Muscle layer of colon (tissue), 2 donors: ENCODE measurements around the gene AFF3.
"Not testable (repeated sequence)": the region's sequence is repeated elsewhere in the genome, so short reads cannot be mapped to it uniquely, and the experiment has no call there.

Experiments
- H3K27ac ChIP-seq: one replicate; pipeline ENCODE4 v1.7.0; 2013; ENCODE audit warnings: low read depth, mild to moderate bottlenecking, low read length, moderate library complexity
- H3K27me3 ChIP-seq, 2 donors: one replicate each; pipeline ENCODE4 v1.7.0; 2013; ENCODE audit warnings: low read length in 2 of 2, mild to moderate bottlenecking in 2 of 2; ENCODE audit not compliant: insufficient read depth in 2 of 2, control insufficient read depth in 1 of 2
- H3K36me3 ChIP-seq: one replicate; pipeline ENCODE4 v1.7.0; 2013; ENCODE audit warnings: mild to moderate bottlenecking, low read length; ENCODE audit not compliant: insufficient read depth
- H3K4me1 ChIP-seq: one replicate; pipeline ENCODE4 v1.7.0; 2013; ENCODE audit warnings: mild to moderate bottlenecking, low read length; ENCODE audit not compliant: insufficient read depth
- H3K4me3 ChIP-seq, 2 donors: one replicate each; pipeline ENCODE4 v1.7.0; 2013; ENCODE audit warnings: low read length in 2 of 2, low read depth in 1 of 2, mild to moderate bottlenecking in 1 of 2, moderate library complexity in 1 of 2
- H3K9ac ChIP-seq: one replicate; pipeline ENCODE4 v1.7.0; 2013; ENCODE audit warnings: low read length
- H3K9me3 ChIP-seq: one replicate; pipeline ENCODE4 v1.7.0; 2013; ENCODE audit warnings: mild to moderate bottlenecking, low read length
- donor health status: abdominal sarcoma.
- donor health status: Adenocarcinoma of cecum.

The AFF3 gene

DNA sequence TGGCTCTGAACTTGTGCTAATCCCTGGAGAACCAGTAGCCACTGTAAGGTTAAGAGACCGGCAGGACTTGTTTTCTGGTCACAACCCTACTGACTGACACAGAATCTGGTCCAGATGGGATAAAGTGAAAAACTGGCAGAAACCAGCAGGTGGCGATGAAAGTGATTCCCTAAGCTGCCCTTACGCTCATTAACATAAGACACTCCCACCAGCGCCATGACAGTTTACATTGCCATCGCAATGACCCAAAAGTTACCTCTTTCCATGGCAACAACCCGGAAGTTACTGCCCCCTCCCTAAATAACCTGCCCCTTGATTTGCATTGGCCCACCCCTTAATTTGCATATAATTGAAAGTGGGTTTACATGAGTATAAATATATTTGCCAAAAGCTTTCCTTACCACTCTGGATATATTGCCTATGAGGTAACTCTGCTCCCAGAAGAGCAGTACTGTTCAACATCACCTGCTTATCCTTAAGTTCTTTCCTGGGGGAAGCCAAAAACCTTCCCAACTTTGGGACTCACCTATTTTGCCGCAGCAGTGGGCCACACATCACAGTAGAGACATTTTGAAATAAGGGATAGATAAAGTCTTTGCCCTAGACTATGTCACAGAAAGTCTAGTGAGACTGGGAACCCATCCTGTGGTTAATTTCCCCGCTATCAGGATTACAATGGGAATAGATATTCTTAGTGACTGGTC is 35.8 kb upstream of the AFF3 start:
- Histone ChIP-seq H3K4me1 (no peaks in the 10 kb centered on the region), H3K27ac (no peak overlapping the region), H3K9ac (no peak overlapping the region), H3K4me3 (no peak overlapping the region), H3K9me3 (no peaks in the 10 kb centered on the region), H3K36me3 (no peaks in the 10 kb centered on the region), H3K27me3 (no peaks in the 10 kb centered on the region)

DNA sequence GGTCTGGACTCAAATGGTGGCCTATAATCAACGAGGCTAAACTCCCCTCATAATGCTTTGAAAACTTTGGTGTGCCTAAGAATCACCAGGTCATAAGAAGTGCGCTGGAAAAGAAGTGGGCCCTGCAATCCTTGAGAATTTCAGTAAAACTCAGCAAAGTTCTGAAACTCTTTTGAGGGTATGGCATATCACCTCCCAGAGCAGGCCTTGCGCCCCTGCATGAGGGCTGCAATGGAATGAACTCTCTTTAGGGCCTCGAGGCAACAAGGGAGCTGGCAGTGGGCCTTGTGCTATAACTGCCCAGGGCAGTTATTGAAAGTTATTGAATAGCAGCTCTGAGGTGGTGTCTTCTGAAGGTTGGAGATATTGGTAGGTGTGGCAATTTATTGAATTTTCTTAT is 34.5 kb upstream of the AFF3 start:
- H3K27me3 ChIP-seq: no peaks in the 10 kb centered on the region
- H3K9me3 ChIP-seq: no peaks in the 10 kb centered on the region
- H3K27ac ChIP-seq: no peak overlapping the region
- H3K4me3 ChIP-seq: no peak overlapping the region
- H3K36me3 ChIP-seq: no peaks in the 10 kb centered on the region
- H3K9ac ChIP-seq: no peak overlapping the region
- no peaks in the 10 kb centered on the region for H3K4me1 ChIP-seq

DNA sequence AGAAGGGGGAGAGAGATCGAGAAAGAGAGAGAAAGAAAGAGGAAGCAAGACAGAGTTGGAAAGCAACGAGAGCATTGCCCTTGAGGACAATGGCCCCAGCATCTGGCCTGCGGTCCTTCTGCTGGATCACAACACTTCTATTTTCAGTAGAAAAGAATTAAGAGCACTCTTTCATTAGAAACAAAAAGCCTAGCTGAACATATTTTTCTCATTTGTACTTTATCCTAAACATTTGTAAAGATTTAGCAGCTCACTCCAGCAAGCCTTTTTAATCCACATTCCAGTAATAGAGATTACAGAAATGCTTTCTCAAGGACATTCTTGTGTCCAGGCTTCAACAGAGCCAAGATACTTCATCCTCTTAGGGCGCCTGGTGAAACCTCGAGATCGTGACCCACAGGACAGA is 31.6 kb upstream of the AFF3 start:
- no peaks in the 10 kb centered on the region for H3K27me3 ChIP-seq
- no peaks in the 10 kb centered on the region for H3K36me3 ChIP-seq
- no peak overlapping the region for H3K9ac ChIP-seq
- no peaks in the 10 kb centered on the region for H3K4me1 ChIP-seq
- H3K27ac ChIP-seq: no peak overlapping the region
- H3K4me3 ChIP-seq: no peak overlapping the region
- no peaks in the 10 kb centered on the region for H3K9me3 ChIP-seq

DNA sequence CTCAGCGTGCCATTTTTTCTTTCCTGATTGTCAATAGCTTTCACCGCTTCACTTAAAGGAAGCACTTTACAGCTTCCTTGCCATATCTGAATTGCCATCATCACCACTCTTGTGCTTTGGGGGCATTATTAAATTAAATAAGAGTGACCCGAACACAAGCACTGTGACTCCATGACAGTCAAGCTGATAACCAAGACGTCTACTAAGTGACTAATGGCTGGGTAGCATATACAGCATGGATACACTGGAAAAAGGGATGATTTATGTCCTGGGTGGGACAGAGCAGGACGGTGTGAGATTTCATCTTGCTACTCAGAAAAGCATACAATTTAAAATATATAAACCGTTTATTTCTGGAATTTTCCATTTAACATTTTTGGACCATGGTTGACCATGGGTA is 24.3 kb upstream of the AFF3 start:
- H3K9ac ChIP-seq: no peak overlapping the region
- no peaks in the 10 kb centered on the region for H3K36me3 ChIP-seq
- no peak overlapping the region for H3K4me3 ChIP-seq
- no peaks in the 10 kb centered on the region for H3K27me3 ChIP-seq
- H3K27ac ChIP-seq: no peak overlapping the region
- H3K9me3 ChIP-seq: no peaks in the 10 kb centered on the region
- H3K4me1 ChIP-seq: no peaks in the 10 kb centered on the region

DNA sequence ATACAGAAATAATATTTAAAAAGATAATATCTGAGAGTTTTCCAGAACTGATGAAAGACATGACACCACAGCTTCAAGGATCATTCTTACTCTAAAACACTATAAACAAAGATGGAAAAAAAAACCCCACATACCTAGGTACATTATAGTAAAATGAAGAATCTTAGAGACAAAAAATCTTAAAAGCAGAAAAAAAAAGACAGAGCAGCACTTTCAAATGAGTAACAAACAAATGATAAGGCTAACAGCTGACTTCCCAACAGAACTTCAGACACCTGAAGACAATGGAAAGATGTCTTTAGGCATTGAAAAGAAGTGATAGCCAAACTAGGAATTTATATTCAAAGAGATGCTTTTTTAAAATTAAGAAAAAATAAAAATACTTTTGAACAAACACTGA is 21.2 kb upstream of the AFF3 start:
- no peaks in the 10 kb centered on the region for H3K9me3 ChIP-seq
- no peak overlapping the region for H3K9ac ChIP-seq
- no peaks in the 10 kb centered on the region for H3K27me3 ChIP-seq
- H3K36me3 ChIP-seq: no peaks in the 10 kb centered on the region
- no peak overlapping the region for H3K4me3 ChIP-seq
- H3K27ac ChIP-seq: no peak overlapping the region
- no peaks in the 10 kb centered on the region for H3K4me1 ChIP-seq

DNA sequence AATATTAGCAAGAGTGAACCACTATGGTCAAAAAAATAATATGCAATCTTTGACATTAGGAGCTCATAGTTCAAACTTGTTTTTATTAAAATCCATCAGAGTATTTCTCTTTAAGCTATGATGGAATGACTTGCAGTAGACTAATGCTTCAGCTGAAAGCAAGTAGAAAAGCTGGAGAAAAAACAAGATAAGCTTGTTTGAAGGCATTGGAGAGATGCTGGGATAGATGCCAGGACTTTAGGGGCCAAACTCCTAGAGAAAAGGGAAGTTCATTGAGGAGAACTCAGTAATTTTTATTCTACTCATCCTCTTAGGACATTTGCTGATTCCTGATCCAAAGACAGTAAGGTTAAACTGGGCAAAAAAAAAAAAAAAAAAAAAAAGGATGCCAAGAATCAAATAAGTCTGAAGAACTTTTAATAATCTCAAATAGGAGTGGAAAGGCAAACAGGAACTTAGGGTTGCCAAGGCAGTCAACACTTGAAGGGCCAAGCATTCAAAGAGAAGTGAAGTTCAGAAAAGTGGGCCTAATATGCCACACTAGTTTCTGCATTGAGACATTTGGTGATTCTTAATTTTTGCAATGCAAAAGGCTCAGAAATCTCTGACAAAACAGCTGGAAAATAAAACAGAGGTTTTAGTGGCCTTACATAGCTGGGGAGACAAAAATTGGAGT is 19.7 kb upstream of the AFF3 start:
- no peaks in the 10 kb centered on the region for H3K4me1 ChIP-seq
- H3K27ac ChIP-seq: no peak overlapping the region
- no peak overlapping the region for H3K9ac ChIP-seq
- H3K36me3 ChIP-seq: no peaks in the 10 kb centered on the region
- no peaks in the 10 kb centered on the region for H3K9me3 ChIP-seq
- H3K27me3 ChIP-seq: no peaks in the 10 kb centered on the region
- H3K4me3 ChIP-seq: no peak overlapping the region

DNA sequence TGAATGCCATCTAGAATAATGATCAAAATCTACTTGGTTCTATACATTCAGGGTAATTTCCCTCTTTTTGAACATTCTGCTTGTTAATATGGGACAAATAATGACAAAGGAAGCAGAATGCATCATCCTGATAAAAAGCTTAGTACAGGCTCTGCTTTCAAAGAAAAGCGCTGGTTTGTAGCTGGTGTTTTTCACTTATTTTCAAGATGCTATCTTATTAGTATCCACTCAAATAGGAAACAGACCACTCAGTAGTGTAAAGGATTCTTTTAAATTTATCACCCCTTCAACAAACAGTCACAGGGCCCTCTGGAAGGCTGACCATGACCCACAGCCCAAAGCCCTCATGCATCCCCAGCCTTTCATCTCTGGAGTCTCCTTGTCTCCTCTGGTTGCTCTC is 18.0 kb upstream of the AFF3 start:
- H3K27me3 ChIP-seq: no peaks in the 10 kb centered on the region
- no peak overlapping the region for H3K4me3 ChIP-seq
- no peaks in the 10 kb centered on the region for H3K4me1 ChIP-seq
- H3K27ac ChIP-seq: no peak overlapping the region
- H3K9ac ChIP-seq: no peak overlapping the region
- no peaks in the 10 kb centered on the region for H3K9me3 ChIP-seq
- H3K36me3 ChIP-seq: no peaks in the 10 kb centered on the region

DNA sequence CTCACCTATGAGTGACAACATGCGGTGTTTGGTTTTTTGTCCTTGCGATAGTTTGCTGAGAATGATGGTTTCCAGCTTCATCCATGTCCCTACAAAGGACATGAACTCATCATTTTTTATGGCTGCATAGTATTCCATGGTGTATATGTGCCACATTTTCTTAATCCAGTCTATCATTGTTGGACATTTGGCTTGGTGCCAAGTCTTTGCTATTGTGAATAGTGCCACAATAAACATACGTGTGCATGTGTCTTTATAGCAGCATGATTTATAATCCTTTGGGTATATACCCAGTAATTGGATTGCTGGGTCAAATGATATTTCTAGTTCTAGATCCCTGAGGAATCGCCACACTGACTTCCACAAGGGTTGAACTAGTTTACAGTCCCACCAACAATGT is 9.4 kb upstream of the AFF3 start:
- not testable (repeated sequence) for H3K4me1 ChIP-seq, H3K4me3 ChIP-seq, H3K27me3 ChIP-seq, H3K9me3 ChIP-seq, H3K9ac ChIP-seq, H3K27ac ChIP-seq, H3K36me3 ChIP-seq

DNA sequence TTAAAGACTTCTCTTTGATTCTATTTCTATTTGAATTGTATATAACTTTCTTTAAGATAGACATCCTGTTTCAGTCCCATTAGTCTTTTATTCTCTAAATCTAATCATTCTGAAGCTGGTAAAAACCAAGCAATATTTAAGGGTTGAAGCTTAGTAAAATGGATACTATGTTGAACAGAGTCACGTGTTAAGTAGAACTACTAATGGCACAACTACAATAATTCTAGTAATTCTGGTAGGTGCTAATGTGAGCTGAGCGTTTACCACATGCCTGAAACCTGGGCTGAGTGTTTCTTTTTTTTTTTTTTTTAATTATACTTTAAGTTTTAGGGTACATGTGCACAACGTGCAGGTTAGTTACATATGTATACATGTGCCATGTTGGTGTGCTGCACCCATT is 8.9 kb upstream of the AFF3 start:
- no peak overlapping the region for H3K27ac ChIP-seq
- no peak overlapping the region for H3K4me3 ChIP-seq
- no peak overlapping the region for H3K9ac ChIP-seq
- no peaks in the 10 kb centered on the region for H3K4me1 ChIP-seq
- no peaks in the 10 kb centered on the region for H3K9me3 ChIP-seq
- H3K36me3 ChIP-seq: no peaks in the 10 kb centered on the region
- no peaks in the 10 kb centered on the region for H3K27me3 ChIP-seq

DNA sequence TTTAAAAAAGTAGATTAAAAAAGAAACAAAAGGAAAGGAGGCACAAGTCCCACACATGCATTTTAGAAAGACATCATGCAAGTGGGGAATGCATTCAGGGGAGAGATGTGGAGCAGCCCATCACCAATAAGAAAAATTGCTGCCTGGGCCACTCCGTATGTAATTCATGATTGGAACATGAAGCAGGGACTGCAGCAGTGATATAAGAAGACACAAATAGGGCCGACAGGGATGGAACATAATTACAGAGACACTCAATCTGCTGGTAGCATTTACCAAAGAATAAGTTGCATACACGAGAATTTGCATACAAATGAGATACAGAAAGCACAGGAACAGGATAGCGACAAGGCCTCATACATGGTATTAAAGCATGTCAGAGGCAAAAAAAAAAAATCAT is 6.5 kb upstream of the AFF3 start:
- Histone ChIP-seq H3K27me3 (no peaks in the 10 kb centered on the region), H3K27ac (no peak overlapping the region), H3K4me3 (no peak overlapping the region), H3K4me1 (no peaks in the 10 kb centered on the region), H3K36me3 (no peaks in the 10 kb centered on the region), H3K9me3 (no peaks in the 10 kb centered on the region), H3K9ac (no peak overlapping the region)

DNA sequence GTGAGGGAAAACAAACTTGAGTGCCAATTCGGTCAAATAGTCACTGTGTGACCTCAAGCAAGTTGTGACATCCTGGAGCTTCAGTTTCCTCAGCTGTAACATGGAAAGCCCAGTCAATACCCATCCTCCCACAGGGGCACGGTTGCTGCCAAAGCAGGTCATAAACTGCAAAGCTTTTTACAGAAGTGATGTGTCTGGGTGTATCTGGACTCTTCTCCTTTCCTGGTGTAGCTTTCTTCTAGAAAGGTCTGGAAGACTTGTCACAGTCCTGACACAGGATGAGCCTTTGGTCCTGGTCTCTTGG is 4.2 kb upstream of the AFF3 start:
- H3K27me3 ChIP-seq: no peaks in the 10 kb centered on the region
- H3K27ac ChIP-seq: no peak overlapping the region
- no peaks in the 10 kb centered on the region for H3K9me3 ChIP-seq
- H3K4me1 ChIP-seq: no peaks in the 10 kb centered on the region
- no peak overlapping the region for H3K4me3 ChIP-seq
- no peaks in the 10 kb centered on the region for H3K36me3 ChIP-seq
- H3K9ac ChIP-seq: no peak overlapping the region

DNA sequence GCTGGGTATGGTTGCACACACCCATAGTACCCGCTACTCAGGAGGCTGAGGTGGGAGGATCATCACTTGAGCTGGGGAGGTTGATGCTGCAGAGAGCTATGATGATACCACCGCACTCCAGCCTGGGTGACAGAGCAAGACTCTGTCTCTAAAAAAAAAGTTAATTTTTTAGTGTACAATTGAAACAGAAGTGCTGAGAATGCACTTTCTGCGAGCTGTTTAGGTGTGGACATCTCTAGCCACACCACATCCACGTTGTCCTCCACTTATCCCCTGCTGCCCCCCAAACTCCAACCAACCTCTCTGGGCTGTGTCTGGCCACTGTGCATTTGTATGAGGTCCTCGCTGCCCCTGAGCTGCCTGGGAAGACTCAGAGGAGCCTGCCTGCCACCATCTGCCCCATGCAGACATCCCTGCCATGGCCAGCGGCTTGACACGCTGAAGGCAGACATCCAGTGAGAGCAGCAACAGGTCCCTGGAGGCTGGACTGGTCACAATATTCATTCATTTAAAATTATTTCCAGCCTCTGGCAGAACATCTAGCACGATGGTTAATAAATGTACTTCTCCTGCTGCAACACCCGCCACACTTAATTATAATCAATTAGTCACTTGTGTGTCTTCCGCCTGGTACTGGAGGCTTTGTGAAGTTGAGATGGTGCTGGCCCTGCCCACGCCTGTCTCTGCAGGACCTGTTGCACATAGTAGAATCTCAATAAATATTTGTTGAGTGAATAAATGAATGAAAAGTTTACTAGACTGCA is 3.7 kb upstream of the AFF3 start:
- H3K4me1 ChIP-seq: no peaks in the 10 kb centered on the region
- no peak overlapping the region for H3K4me3 ChIP-seq
- H3K9ac ChIP-seq: no peak overlapping the region
- no peaks in the 10 kb centered on the region for H3K36me3 ChIP-seq
- no peaks in the 10 kb centered on the region for H3K27me3 ChIP-seq
- no peak overlapping the region for H3K27ac ChIP-seq
- H3K9me3 ChIP-seq: no peaks in the 10 kb centered on the region
